Mucosa of descending colon (tissue), 3 donors: Measurements from ENCODE around the gene LRRC28. TPM values are rescaled to one million over a fixed set of nuclear protein-coding genes. Genes with fewer than 3 reads are reported as not detected.

ENCODE experiments used
- ATAC-seq: fragments of 200-7000 bp; cut with Tn5 transposase; one replicate; pipeline ENCODE4 v1.9.1; 2020; ENCODE audit warnings: mild to moderate bottlenecking, moderate library complexity
- DNase-seq, 3 donors: peaks; one replicate each; pipeline ENCODE4 v3.0.0-alpha.2; 2020
- H3K36me3 ChIP-seq: fragments of 200-600 bp; one replicate; pipeline ENCODE4 v1.8.0; 2021; ENCODE audit warnings: low read depth, mild to moderate bottlenecking
- H3K4me1 ChIP-seq: fragments of 200-600 bp; one replicate; pipeline ENCODE4 v1.8.0; 2021; ENCODE audit warnings: low read depth, mild to moderate bottlenecking
- H3K4me3 ChIP-seq: fragments of 200-600 bp; one replicate; pipeline ENCODE4 v1.8.0; 2021; ENCODE audit warnings: mild to moderate bottlenecking
- H3K9me3 ChIP-seq: fragments of 200-600 bp; one replicate; pipeline ENCODE4 v1.8.0; 2021; ENCODE audit warnings: mild to moderate bottlenecking
- intact Hi-C, 2 donors: fragments of 100-400 bp; cut with DNase I in 1 of 2; cut with micrococcal nuclease in 1 of 2; formaldehyde crosslinking; loops; one replicate each; pipeline versions ENCODE4 v1.11.0 to v1.11.1; 2022; cut with DNase I, micrococcal nuclease
- total RNA-seq, 3 donors: library from RNA; stranded (reverse); fragmentation: NEBNext Ultra II Directional in 2 of 3; extraction: Animal tissue kit (Norgen Biotek cat#: 25700) in 2 of 3; gene quantifications; one replicate each; pipeline versions ENCODE4 v1.2.1 to v1.2.4, GENCODE V29; 2021 to 2023
- TF ChIP-seq, protein P1 (sequence below): fragments of 200-600 bp; IDR thresholded peaks from one replicate; pipeline ENCODE4 v1.8.0; 2022; ENCODE audit warnings: antibody characterized with exemption, mild to moderate bottlenecking
- donor health status: DM: no; HTN: no; CAD: no; lungs with moderate emphysema.
- donor health status: DM: no; HTN: no; CAD: no.
- donor health status: DM: no; HTN: yes; CAD: no.

The LRRC28 gene
- total RNA-seq, 3 donors from 2014 or later: 26.0 to 41.6 (median 27.7) TPM

GRCh38 chr15:99438691-99439523, 187.6 kb downstream of the LRRC28 start:
- ATAC-seq: no peak
- no peaks in the 10 kb centered on the region for H3K36me3 ChIP-seq
- no peaks in the 10 kb centered on the region for H3K9me3 ChIP-seq
- TF ChIP-seq, protein P1, sequence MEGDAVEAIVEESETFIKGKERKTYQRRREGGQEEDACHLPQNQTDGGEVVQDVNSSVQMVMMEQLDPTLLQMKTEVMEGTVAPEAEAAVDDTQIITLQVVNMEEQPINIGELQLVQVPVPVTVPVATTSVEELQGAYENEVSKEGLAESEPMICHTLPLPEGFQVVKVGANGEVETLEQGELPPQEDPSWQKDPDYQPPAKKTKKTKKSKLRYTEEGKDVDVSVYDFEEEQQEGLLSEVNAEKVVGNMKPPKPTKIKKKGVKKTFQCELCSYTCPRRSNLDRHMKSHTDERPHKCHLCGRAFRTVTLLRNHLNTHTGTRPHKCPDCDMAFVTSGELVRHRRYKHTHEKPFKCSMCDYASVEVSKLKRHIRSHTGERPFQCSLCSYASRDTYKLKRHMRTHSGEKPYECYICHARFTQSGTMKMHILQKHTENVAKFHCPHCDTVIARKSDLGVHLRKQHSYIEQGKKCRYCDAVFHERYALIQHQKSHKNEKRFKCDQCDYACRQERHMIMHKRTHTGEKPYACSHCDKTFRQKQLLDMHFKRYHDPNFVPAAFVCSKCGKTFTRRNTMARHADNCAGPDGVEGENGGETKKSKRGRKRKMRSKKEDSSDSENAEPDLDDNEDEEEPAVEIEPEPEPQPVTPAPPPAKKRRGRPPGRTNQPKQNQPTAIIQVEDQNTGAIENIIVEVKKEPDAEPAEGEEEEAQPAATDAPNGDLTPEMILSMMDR: no peak
- no peak overlapping the region for H3K4me3 ChIP-seq
- peak in 1 of 3 donors; percentile 4 for DNase-seq
- intact Hi-C loops: no loop called here
- H3K4me1 ChIP-seq: peaks cover 31% of the 10 kb centered on the region

DNA sequence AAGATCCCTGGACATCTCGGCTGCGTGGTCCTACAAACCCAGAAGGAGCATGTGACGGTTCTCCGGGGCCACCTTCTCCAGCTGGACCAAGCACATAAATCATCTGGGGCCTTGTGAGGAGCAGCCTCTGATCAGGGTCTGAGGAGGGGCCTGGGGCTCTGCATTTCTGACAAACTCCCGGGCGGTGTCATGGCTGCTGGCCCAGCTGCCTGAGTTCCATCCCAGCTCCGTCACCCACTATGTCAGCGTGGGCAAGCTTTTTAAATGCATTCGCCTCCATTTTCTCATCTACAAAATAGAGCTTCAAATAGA, 188.2 kb downstream of the LRRC28 start:
- no peak overlapping the region for H3K4me3 ChIP-seq
- intact Hi-C loops: no loop called here
- TF ChIP-seq, protein P1: no peak
- H3K4me1 ChIP-seq: peaks cover 25% of the 10 kb centered on the region
- no peaks in the 10 kb centered on the region for H3K9me3 ChIP-seq
- DNase-seq (peak in 1 of 3 donors; percentile 1), ATAC-seq (no peak)
- no peaks in the 10 kb centered on the region for H3K36me3 ChIP-seq

- intact Hi-C loops: no loop called here
- no peaks in the 10 kb centered on the region for H3K36me3 ChIP-seq
- H3K9me3 ChIP-seq: no peaks in the 10 kb centered on the region
- ATAC-seq (no peak), DNase-seq (peak in 2 of 3 donors; percentile 1 to 19)
- TF ChIP-seq, protein P1: no peak
- no peak overlapping the region for H3K4me3 ChIP-seq
- H3K4me1 ChIP-seq: peaks cover 20% of the 10 kb centered on the region
Measured at GRCh38 chr15:99440029-99440428, 188.7 kb downstream of the LRRC28 start.

Other genes starting within 250 kb of the LRRC28 start
- not detected for gene PGPEP1L, start 243.7 kb upstream of the LRRC28 start, total RNA-seq
- 100 to 1,000 TPM in 1 of 3 donors, 10 to 100 TPM in 2; 10.9 to 777 (median 37.0) TPM for gene SYNM, start 146.4 kb upstream of the LRRC28 start, total RNA-seq
- gene TTC23, start 1.9 kb upstream of the LRRC28 start, total RNA-seq: 10 to 100 TPM; 17.1 to 26.8 (median 19.6) TPM